ENCODE data around the gene FAM24B.

FAM24B gene

GRCh38 chr10:122849090-122849489 lies 30.3 kb downstream of the FAM24B start:
- no peak for DNase-seq (ENCODE audit: extremely low read depth, low read depth)
- TF ChIP-seq CTCF (IDR thresholded peaks at IDR 0.05; ENCODE audit: low read depth, low read length, missing control alignments), result no peak
- H3K4me3 ChIP-seq (replicated peaks; ENCODE audit: low read depth, low read length), result no peak overlapping the region

- no peak overlapping the region for H3K4me3 ChIP-seq (replicated peaks; ENCODE audit: low read depth, low read length)
- no peak for TF ChIP-seq CTCF (IDR thresholded peaks at IDR 0.05; ENCODE audit: low read depth, low read length, missing control alignments)
- peak; percentile 51 for DNase-seq (ENCODE audit: extremely low read depth, low read depth)
Observed at GRCh38 chr10:122847782-122848604, 31.4 kb downstream of the FAM24B start.

- DNase-seq (ENCODE audit: extremely low read depth, low read depth), result no peak
- H3K4me3 ChIP-seq (replicated peaks; ENCODE audit: low read depth, low read length), result no peak within 1 kb of the TSS
- no peak for TF ChIP-seq CTCF (IDR thresholded peaks at IDR 0.05; ENCODE audit: low read depth, low read length, missing control alignments)
Observed at GRCh38 chr10:122845783-122846332, 33.5 kb downstream of the FAM24B start, which contains the start of gene CUZD1. Gene CUZD1 (minus strand): TSS chr10:122845857. CDS start chr10:122845843, 14 bp downstream.

GRCh38 chr10:122844146-122844545 lies 35.2 kb downstream of the FAM24B start:
- H3K4me3 ChIP-seq (replicated peaks; ENCODE audit: low read depth, low read length), result no peak overlapping the region
- TF ChIP-seq CTCF (IDR thresholded peaks at IDR 0.05; ENCODE audit: low read depth, low read length, missing control alignments), result no peak

GRCh38 chr10:122841569-122841968 lies 37.8 kb downstream of the FAM24B start:
- TF ChIP-seq CTCF (IDR thresholded peaks at IDR 0.05; ENCODE audit: low read depth, low read length, missing control alignments), result no peak
- DNase-seq (ENCODE audit: extremely low read depth, low read depth), result no peak
- no peak overlapping the region for H3K4me3 ChIP-seq (replicated peaks; ENCODE audit: low read depth, low read length)

More at GRCh38 chr10:122844146-122844545, 35.2 kb downstream of the FAM24B start:
- no peak for DNase-seq (ENCODE audit: extremely low read depth, low read depth)

- DNase-seq (ENCODE audit: extremely low read depth, low read depth), result no peak
- H3K4me3 ChIP-seq (replicated peaks; ENCODE audit: low read depth, low read length), result no peak overlapping the region
- TF ChIP-seq CTCF (IDR thresholded peaks at IDR 0.05; ENCODE audit: low read depth, low read length, missing control alignments), result no peak
Observed at GRCh38 chr10:122839505-122839904, 39.9 kb downstream of the FAM24B start.

All from HFF-Myc (cell line).